Liver (tissue), 9 donors: ENCODE data around the gene RGL1. TPM values are rescaled to one million over a fixed set of nuclear protein-coding genes. Genes with fewer than 3 reads are reported as not detected.

Experiments used
- DNase-seq: peaks from one replicate; pipeline ENCODE4 v3.0.0-alpha.2; 2017; ENCODE audit warnings: low spot score
- H3K27ac ChIP-seq, 2 donors: one replicate each; pipeline ENCODE4 v1.7.0; 2013; ENCODE audit warnings: inconsistent platforms in 2 of 2, low read length in 2 of 2, control low read depth in 1 of 2, low read depth in 1 of 2, mild to moderate bottlenecking in 1 of 2
- H3K27me3 ChIP-seq, 4 donors: one replicate each; pipeline versions ENCODE4 v1.6.1 to v1.7.0; 2013; ENCODE audit warnings: low read length in 3 of 4, inconsistent platforms in 1 of 4, mild to moderate bottlenecking in 1 of 4, moderate library complexity in 1 of 4; ENCODE audit not compliant: control insufficient read depth in 4 of 4, insufficient read depth in 4 of 4
- H3K36me3 ChIP-seq, 4 donors: one replicate each; pipeline versions ENCODE4 v1.6.1 to v1.7.0; 2013; ENCODE audit warnings: low read length in 3 of 4, mild to moderate bottlenecking in 3 of 4, low read depth in 1 of 4, moderate library complexity in 1 of 4; ENCODE audit not compliant: control insufficient read depth in 4 of 4, insufficient read depth in 3 of 4
- H3K4me1 ChIP-seq, 4 donors: one replicate each; pipeline versions ENCODE4 v1.6.1 to v1.7.0; 2013; ENCODE audit warnings: low read length in 3 of 4, mild to moderate bottlenecking in 3 of 4, moderate library complexity in 1 of 4; ENCODE audit not compliant: control insufficient read depth in 4 of 4, insufficient read depth in 4 of 4
- H3K4me3 ChIP-seq, 3 donors: one replicate each; pipeline versions ENCODE4 v1.6.1 to v1.7.0; 2013; ENCODE audit warnings: low read length in 3 of 3, control low read depth in 1 of 3, low read depth in 1 of 3, mild to moderate bottlenecking in 1 of 3
- H3K9ac ChIP-seq, 2 donors: one replicate each; pipeline ENCODE4 v1.7.0; 2013; ENCODE audit warnings: low read length in 2 of 2, mild to moderate bottlenecking in 2 of 2, moderate library complexity in 2 of 2, control low read depth in 1 of 2, low read depth in 1 of 2
- H3K9me3 ChIP-seq, 4 donors: one replicate each; pipeline versions ENCODE4 v1.6.1 to v1.7.0; 2013; ENCODE audit warnings: low read length in 3 of 4; ENCODE audit not compliant: control insufficient read depth in 4 of 4
- ATF3 ChIP-seq: IDR thresholded peaks from 2 replicates; pipeline ENCODE4 v1.6.1; 2016; ENCODE audit warnings: antibody characterized with exemption
- EGR1 ChIP-seq, 2 donors: IDR thresholded peaks; 2 replicates each; pipeline ENCODE4 v1.6.1; 2016 to 2018; ENCODE audit warnings: antibody characterized with exemption in 2 of 2, low read depth in 2 of 2
- FOXA2 ChIP-seq: IDR thresholded peaks from 2 replicates; pipeline ENCODE4 v1.6.1; 2016; ENCODE audit warnings: antibody characterized with exemption
- GABPA ChIP-seq, 2 donors: IDR thresholded peaks in 1 of 2; conservative IDR thresholded peaks in 1 of 2; 2 replicates each; pipeline ENCODE4 v1.6.1; 2016; ENCODE audit warnings: antibody characterized with exemption in 2 of 2, mild to moderate bottlenecking in 1 of 2, moderate library complexity in 1 of 2
- HNF4G ChIP-seq: IDR thresholded peaks from 2 replicates; pipeline ENCODE4 v1.6.1; 2016; ENCODE audit warnings: antibody characterized with exemption
- JUND ChIP-seq, 2 donors: IDR thresholded peaks; 2 replicates each; pipeline ENCODE4 v1.6.1; 2016; ENCODE audit warnings: antibody characterized with exemption in 2 of 2
- NR2F2 ChIP-seq: IDR thresholded peaks from 2 replicates; pipeline ENCODE4 v1.6.1; 2016; ENCODE audit warnings: antibody characterized with exemption
- RAD21 ChIP-seq, 2 donors: IDR thresholded peaks; 2 replicates each; pipeline ENCODE4 v1.6.1; 2016; ENCODE audit warnings: antibody characterized with exemption in 2 of 2, mild to moderate bottlenecking in 2 of 2
- REST ChIP-seq: IDR thresholded peaks from 2 replicates; pipeline ENCODE4 v1.6.1; 2016; ENCODE audit warnings: antibody characterized with exemption, mild to moderate bottlenecking
- RXRA ChIP-seq, 2 donors: IDR thresholded peaks; 2 replicates each; pipeline ENCODE4 v1.6.1; 2017 to 2018; ENCODE audit warnings: antibody characterized with exemption in 2 of 2, mild to moderate bottlenecking in 1 of 2
- TAF1 ChIP-seq: conservative IDR thresholded peaks from 2 replicates; pipeline ENCODE4 v1.6.1; 2016; ENCODE audit warnings: antibody characterized with exemption, mild to moderate bottlenecking
- YY1 ChIP-seq: IDR thresholded peaks from 2 replicates; pipeline ENCODE4 v1.6.1; 2016; ENCODE audit warnings: antibody characterized with exemption, mild to moderate bottlenecking
- ZBTB33 ChIP-seq: IDR thresholded peaks from 2 replicates; pipeline ENCODE4 v1.6.1; 2016; ENCODE audit warnings: antibody characterized with exemption
- WGBS: extraction: QIAGEN DNeasy Blood & Tissue Kit; methylation state at CpG from one replicate; pipeline ENCODE4 v1.1.7; 2013; 5-methylcytosine and 5-hydroxymethylcytosine counted together
- polyA plus RNA-seq, 2 donors: library from polyadenylated mRNA; stranded (reverse) in 1 of 2; unstranded in 1 of 2; fragments of 200-250 nt in 1 of 2; fragments of >200 nt in 1 of 2; fragmentation: Nextera tagmentation in 1 of 2; extraction: Ambion mirVana in 1 of 2; gene quantifications; one replicate each; pipeline versions ENCODE4 v1.2.1 to v1.2.3, GENCODE V29; 2013 to 2015
- total RNA-seq, 2 donors: library from RNA; depleted of rRNA; stranded (reverse); fragments of >200 nt; gene quantifications; one replicate each; pipeline ENCODE4 v1.2.3, GENCODE V29; 2014
- TF ChIP-seq, protein P1 (sequence below): fragments of 150-350 bp; IDR thresholded peaks from 2 replicates; pipeline ENCODE4 v1.5.1; 2017; ENCODE audit warnings: improper control_type of control experiment, low read depth, low read length; ENCODE audit not compliant: missing input control
- TF ChIP-seq, protein P2 (sequence below): IDR thresholded peaks from 2 replicates; pipeline ENCODE4 v1.6.1; 2016; ENCODE audit warnings: antibody characterized with exemption
- donor health status: healthy.
- donor health status: healthy.
- donor health status: healthy.
- donor health status: healthy.
- donor health status: healthy.

RGL1 gene
- total and polyA plus RNA-seq, 4 donors, result 3.9 to 15.3 (median 8.9) TPM

- TF ChIP-seq, protein P1, sequence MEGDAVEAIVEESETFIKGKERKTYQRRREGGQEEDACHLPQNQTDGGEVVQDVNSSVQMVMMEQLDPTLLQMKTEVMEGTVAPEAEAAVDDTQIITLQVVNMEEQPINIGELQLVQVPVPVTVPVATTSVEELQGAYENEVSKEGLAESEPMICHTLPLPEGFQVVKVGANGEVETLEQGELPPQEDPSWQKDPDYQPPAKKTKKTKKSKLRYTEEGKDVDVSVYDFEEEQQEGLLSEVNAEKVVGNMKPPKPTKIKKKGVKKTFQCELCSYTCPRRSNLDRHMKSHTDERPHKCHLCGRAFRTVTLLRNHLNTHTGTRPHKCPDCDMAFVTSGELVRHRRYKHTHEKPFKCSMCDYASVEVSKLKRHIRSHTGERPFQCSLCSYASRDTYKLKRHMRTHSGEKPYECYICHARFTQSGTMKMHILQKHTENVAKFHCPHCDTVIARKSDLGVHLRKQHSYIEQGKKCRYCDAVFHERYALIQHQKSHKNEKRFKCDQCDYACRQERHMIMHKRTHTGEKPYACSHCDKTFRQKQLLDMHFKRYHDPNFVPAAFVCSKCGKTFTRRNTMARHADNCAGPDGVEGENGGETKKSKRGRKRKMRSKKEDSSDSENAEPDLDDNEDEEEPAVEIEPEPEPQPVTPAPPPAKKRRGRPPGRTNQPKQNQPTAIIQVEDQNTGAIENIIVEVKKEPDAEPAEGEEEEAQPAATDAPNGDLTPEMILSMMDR, result no peak
Measured at GRCh38 chr1:183889095-183889494, 84.2 kb downstream of the RGL1 start (continued).

- Histone ChIP-seq H3K27me3 (no peaks in the 10 kb centered on the region), H3K4me3 (no peak overlapping the region), H3K9me3 (no peaks in the 10 kb centered on the region), H3K9ac (no peak overlapping the region), H3K36me3 (peaks cover 0 to 3% (median 0%) of the 10 kb centered on the region in 4 donors), H3K4me1 (peaks cover 0 to 11% (median 1%) of the 10 kb centered on the region in 4 donors), H3K27ac (no peak overlapping the region)
- TF ChIP-seq HNF4G, result no peak
- no peak for TF ChIP-seq YY1
- TF ChIP-seq, protein P1, result no peak
- no peak for TF ChIP-seq NR2F2
- no peak for TF ChIP-seq FOXA2
- no peak for TF ChIP-seq ATF3
- TF ChIP-seq REST, result no peak
- no peak for TF ChIP-seq TAF1
- TF ChIP-seq EGR1 (IDR thresholded peaks at IDR 0.05; ENCODE audit: low read depth in 2 of 2), result no peak
- no peak for TF ChIP-seq ZBTB33
- TF ChIP-seq JUND (IDR thresholded peaks at IDR 0.05), result no peak
- no peak for TF ChIP-seq RXRA (IDR thresholded peaks at IDR 0.05)
- TF ChIP-seq RAD21 (IDR thresholded peaks at IDR 0.05), result no peak
- no peak for TF ChIP-seq GABPA (IDR thresholded peaks at IDR 0.05 in 1 of 2, conservative IDR thresholded peaks at IDR 0.05 in 1 of 2)
- TF ChIP-seq, protein P2, sequence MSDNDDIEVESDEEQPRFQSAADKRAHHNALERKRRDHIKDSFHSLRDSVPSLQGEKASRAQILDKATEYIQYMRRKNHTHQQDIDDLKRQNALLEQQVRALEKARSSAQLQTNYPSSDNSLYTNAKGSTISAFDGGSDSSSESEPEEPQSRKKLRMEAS, result no peak
- no peak for DNase-seq
- WGBS, result 66% methylated on average over 3 of the region's 3 CpGs
Measured at GRCh38 chr1:183891158-183891856, 86.4 kb downstream of the RGL1 start.
